Mucosa of descending colon (tissue), 3 donors: Measurements from ENCODE around the gene MCC. TPM values are rescaled to one million over a fixed set of nuclear protein-coding genes. Genes with fewer than 3 reads are reported as not detected.

Source experiments
- ATAC-seq: fragments of 200-7000 bp; cut with Tn5 transposase; one replicate; pipeline ENCODE4 v1.9.1; 2020; ENCODE audit warnings: mild to moderate bottlenecking, moderate library complexity
- DNase-seq, 3 donors: peaks; one replicate each; pipeline ENCODE4 v3.0.0-alpha.2; 2020
- H3K36me3 ChIP-seq: fragments of 200-600 bp; one replicate; pipeline ENCODE4 v1.8.0; 2021; ENCODE audit warnings: low read depth, mild to moderate bottlenecking
- H3K4me1 ChIP-seq: fragments of 200-600 bp; one replicate; pipeline ENCODE4 v1.8.0; 2021; ENCODE audit warnings: low read depth, mild to moderate bottlenecking
- H3K4me3 ChIP-seq: fragments of 200-600 bp; one replicate; pipeline ENCODE4 v1.8.0; 2021; ENCODE audit warnings: mild to moderate bottlenecking
- H3K9me3 ChIP-seq: fragments of 200-600 bp; one replicate; pipeline ENCODE4 v1.8.0; 2021; ENCODE audit warnings: mild to moderate bottlenecking
- CTCF ChIP-seq: fragments of 200-600 bp; IDR thresholded peaks from one replicate; pipeline ENCODE4 v1.8.0; 2022; ENCODE audit warnings: antibody characterized with exemption, mild to moderate bottlenecking
- intact Hi-C, 2 donors: fragments of 100-400 bp; cut with DNase I in 1 of 2; cut with micrococcal nuclease in 1 of 2; formaldehyde crosslinking; loops; one replicate each; pipeline versions ENCODE4 v1.11.0 to v1.11.1; 2022; cut with DNase I, micrococcal nuclease
- long read RNA-seq, 2 donors: library from polyadenylated mRNA; unstranded; transcript quantifications; one replicate each; pipeline ENCODE4 v2.0.0, GENCODE V29; 2019 to 2021
- total RNA-seq, 3 donors: library from RNA; stranded (reverse); fragmentation: NEBNext Ultra II Directional in 2 of 3; extraction: Animal tissue kit (Norgen Biotek cat#: 25700) in 2 of 3; gene quantifications; one replicate each; pipeline versions ENCODE4 v1.2.1 to v1.2.4, GENCODE V29; 2021 to 2023
- donor health status: DM: no; HTN: no; CAD: no; lungs with moderate emphysema.
- donor health status: DM: no; HTN: no; CAD: no.
- donor health status: DM: no; HTN: yes; CAD: no.

The MCC gene
- 1 to 10 TPM; 1.5 to 7.4 (median 4.4) TPM for total RNA-seq
- long read RNA-seq, donor 1, full-length matches to known transcripts: 1 of 8 reads
- long read RNA-seq, donor 1, partial matches to known transcripts: 2 of 8 reads
- long read RNA-seq, donor 1, other reads (novel, unspliced or antisense): 5 of 8 reads
- long read RNA-seq, donor 2: 0 reads

DNA sequence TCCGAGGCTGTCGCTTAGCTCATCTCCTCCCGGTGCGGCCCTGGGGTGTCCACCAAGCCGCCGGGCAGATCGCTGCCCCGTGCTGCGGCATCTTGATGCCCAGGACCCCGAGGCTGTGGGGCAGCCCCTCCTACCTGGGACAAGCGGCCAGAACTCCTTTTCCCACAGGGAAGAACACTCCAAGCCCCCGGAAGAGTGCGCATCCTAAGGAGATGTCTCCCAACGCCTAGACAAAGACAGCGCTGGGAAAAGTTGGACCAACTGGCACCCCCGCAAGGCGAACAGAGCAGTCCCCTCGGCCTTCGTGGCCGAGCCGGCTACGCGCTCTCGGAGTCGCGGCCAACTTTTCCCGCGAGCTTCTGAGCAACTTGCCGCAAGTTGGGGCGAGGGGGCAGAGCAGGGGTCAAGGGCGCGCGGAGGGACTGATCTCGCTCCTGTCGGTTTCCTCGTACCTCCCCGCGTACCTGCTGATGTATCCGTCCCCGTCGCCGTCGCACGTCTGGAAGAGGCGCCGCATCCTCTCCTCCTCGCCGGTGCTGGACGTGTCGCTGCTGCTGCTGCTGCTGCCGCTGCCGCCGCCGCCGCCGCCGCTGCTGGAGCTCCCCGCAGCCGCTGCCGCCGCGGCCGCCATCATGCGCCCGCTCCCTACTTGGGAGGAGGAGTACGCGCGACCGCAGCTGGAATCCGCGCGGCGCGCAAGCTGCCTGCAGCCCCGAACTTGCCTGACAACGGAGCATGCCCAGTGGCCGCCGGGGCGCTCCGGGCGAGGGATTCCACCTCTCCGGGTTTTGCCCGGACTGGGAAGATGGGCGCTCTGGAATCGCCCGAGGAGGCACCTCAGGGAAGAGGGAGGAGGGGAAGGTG, at the start of gene MCC:
Gene MCC, minus strand, starts transcription at position 673 of the 864 bp plus-strand sequence.
- peak; percentile 62 to 79 (median 78) for DNase-seq
- intact Hi-C loops: no loop called here
- peak; percentile 88 for ATAC-seq
- Histone ChIP-seq H3K9me3 (peaks cover 9% of the 10 kb centered on the region), H3K4me1 (peaks cover 5% of the 10 kb centered on the region), H3K4me3 (no peak within 1 kb of the TSS), H3K36me3 (no peaks in the 10 kb centered on the region)
- no peak for TF ChIP-seq CTCF

- intact Hi-C loops: no loop called here
- ATAC-seq (no peak), DNase-seq (no peak)
- H3K36me3 ChIP-seq: no peaks in the 10 kb centered on the region
- TF ChIP-seq CTCF: no peak
- no peak overlapping the region for H3K4me3 ChIP-seq
- no peaks in the 10 kb centered on the region for H3K4me1 ChIP-seq
- H3K9me3 ChIP-seq: peaks cover 19% of the 10 kb centered on the region
These were observed 43.4 kb upstream of the MCC start for GRCh38 chr5:113531481-113532159.

DNA sequence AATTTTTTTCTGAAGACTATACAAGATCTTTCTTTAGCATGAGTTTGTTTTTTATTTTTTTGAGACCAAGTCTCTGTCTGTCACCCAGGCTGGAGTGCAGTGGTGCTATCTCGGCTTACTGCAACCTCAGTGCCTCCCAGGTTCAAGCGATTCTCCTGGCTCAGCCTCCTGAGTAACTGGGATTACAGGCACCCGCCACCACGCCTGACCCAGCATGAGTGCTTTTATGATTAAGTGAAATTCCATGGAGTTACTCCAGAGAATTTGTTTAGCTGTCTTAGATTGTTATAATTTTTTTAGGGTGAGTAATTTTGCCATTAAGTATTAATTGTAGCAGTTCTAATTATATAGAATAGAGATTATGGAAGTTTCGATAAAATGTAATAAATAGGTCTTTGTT, 39.5 kb upstream of the MCC start:
- intact Hi-C loops: no loop called here
- TF ChIP-seq CTCF: no peak
- Histone ChIP-seq H3K4me1 (no peaks in the 10 kb centered on the region), H3K36me3 (no peaks in the 10 kb centered on the region), H3K4me3 (no peak overlapping the region), H3K9me3 (peaks cover 19% of the 10 kb centered on the region)
- no peak for DNase-seq
- ATAC-seq: no peak

DNA sequence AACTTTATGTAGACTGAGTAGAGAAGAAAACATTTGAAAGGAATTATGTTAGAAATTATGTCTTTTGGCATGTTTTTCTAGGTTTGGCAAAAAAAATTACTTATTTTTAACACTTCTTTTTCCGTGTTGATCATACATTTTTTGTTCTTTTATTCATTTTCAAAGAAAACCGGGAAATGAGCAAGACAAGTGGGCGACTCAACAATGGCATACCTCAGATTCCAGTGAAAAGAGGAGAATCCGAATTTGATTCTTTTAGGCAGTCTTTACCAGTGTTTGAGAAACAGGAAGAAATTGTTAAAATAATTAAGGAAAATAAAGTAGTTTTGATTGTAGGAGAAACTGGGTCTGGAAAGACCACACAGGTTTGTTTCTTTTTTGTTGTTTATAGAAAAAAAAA, 38.2 kb upstream of the MCC start:
- intact Hi-C loops: no loop called here
- H3K36me3 ChIP-seq: no peaks in the 10 kb centered on the region
- DNase-seq (no peak), ATAC-seq (no peak)
- H3K9me3 ChIP-seq: peaks cover 10% of the 10 kb centered on the region
- TF ChIP-seq CTCF: no peak
- H3K4me1 ChIP-seq: no peaks in the 10 kb centered on the region
- no peak overlapping the region for H3K4me3 ChIP-seq

DNA sequence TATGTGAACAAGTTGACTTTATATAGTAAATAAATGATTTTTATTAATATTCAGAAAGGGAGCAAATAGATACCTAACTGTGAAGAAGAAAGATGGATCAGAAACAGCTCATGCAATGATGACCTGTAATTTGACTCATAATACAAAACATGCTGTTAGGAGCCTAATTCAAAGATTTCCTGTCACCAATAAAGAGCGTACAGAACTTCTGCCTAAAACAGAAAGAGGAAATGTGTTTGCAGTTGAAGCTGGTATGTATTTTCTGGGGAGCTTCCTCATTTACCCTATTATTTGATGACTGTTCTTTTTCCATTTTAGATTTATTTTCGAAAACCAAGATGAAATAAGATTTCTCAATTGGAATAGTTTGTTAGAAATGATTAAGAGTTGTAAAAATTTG, 36.7 kb upstream of the MCC start:
- Histone ChIP-seq H3K36me3 (no peaks in the 10 kb centered on the region), H3K9me3 (no peaks in the 10 kb centered on the region), H3K4me1 (no peaks in the 10 kb centered on the region), H3K4me3 (no peak overlapping the region)
- peak; percentile 53 for ATAC-seq
- DNase-seq: no peak
- no peak for TF ChIP-seq CTCF
- intact Hi-C loops: no loop called here
